SU-DHL-6 (cell line): ENCODE data around the gene DPP9.

Experiments used
- H2AFZ ChIP-seq: fragments of 200-600 bp; sonication (generic); 2 replicates; pipeline ENCODE4 v1.6.1; 2014; ENCODE audit warnings: low read depth, mild to moderate bottlenecking, moderate library complexity, mixed read lengths, antibody characterized with exemption, low read length; ENCODE audit not compliant: severe bottlenecking
- H3F3A ChIP-seq: fragments of 200-600 bp; shearing (Covaris generic); 2 replicates; pipeline ENCODE4 v1.6.0; 2016; ENCODE audit warnings: antibody characterized with exemption, mild to moderate bottlenecking; ENCODE audit not compliant: insufficient read depth
- H3K27ac ChIP-seq: fragments of 200-600 bp; sonication (generic); 2 replicates; pipeline ENCODE4 v1.5.1; 2016; ENCODE audit warnings: low read depth, mild to moderate bottlenecking, low read length, moderate library complexity, mixed read lengths
- H3K27me3 ChIP-seq: fragments of 200-600 bp; sonication (generic), shearing (Covaris generic); 2 replicates; pipeline ENCODE4 v1.6.0; 2014; ENCODE audit warnings: mild to moderate bottlenecking, low read length
- H3K36me3 ChIP-seq: fragments of 200-600 bp; sonication (generic); 2 replicates; pipeline ENCODE4 v1.6.1; 2014; ENCODE audit warnings: mild to moderate bottlenecking, low read length, mixed read lengths
- H3K4me2 ChIP-seq: fragments of 300-600, 200-600 bp; shearing (Covaris generic), sonication (generic); 2 replicates; pipeline ENCODE4 v1.6.0; 2014; ENCODE audit warnings: low read length, low read depth, mild to moderate bottlenecking; ENCODE audit not compliant: poor library complexity, severe bottlenecking
- H3K4me3 ChIP-seq: fragments of 200-600 bp; sonication (generic); 2 replicates; pipeline ENCODE4 v1.5.1; 2014; ENCODE audit warnings: antibody characterized with exemption, low read length, mild to moderate bottlenecking, mixed read lengths; ENCODE audit not compliant: insufficient read depth, poor library complexity, severe bottlenecking
- H3K79me2 ChIP-seq: fragments of 200-600 bp; sonication (generic); 2 replicates; pipeline ENCODE4 v1.6.1; 2014; ENCODE audit warnings: mild to moderate bottlenecking, low read length, moderate library complexity; ENCODE audit not compliant: insufficient read depth
- H3K9ac ChIP-seq: fragments of 200-600 bp; sonication (generic); 2 replicates; pipeline ENCODE4 v1.7.0; 2014; ENCODE audit warnings: mild to moderate bottlenecking, low read length
- H3K9me2 ChIP-seq: fragments of 200-600 bp; sonication (generic); replicated peaks from 2 replicates; pipeline ENCODE4 v1.6.1; 2014; ENCODE audit warnings: low read length; ENCODE audit not compliant: insufficient read depth
- H3K9me3 ChIP-seq: fragments of 200-600 bp; sonication (generic); 2 replicates; pipeline ENCODE4 v1.6.1; 2014; ENCODE audit warnings: low read length, mixed read lengths; ENCODE audit not compliant: insufficient read depth
- H4K20me1 ChIP-seq: fragments of 200-600 bp; sonication (generic); 2 replicates; pipeline ENCODE4 v1.6.1; 2014; ENCODE audit warnings: low read depth, mild to moderate bottlenecking, antibody characterized with exemption, low read length, moderate library complexity, mixed read lengths
- EZH2phosphoT487 ChIP-seq: fragments of 200-600 bp; sonication (generic), shearing (Covaris generic); conservative IDR thresholded peaks from 2 replicates; pipeline ENCODE4 v1.6.1; 2018; ENCODE audit warnings: mild to moderate bottlenecking, antibody characterized with exemption, low read length, moderate library complexity, mixed read lengths
- TF ChIP-seq, protein P1 (sequence below): fragments of 200-600 bp; sonication (generic); IDR thresholded peaks from one replicate; pipeline ENCODE4 v1.5.1; 2017; ENCODE audit warnings: antibody characterized with exemption, mild to moderate bottlenecking, low read length, moderate library complexity; ENCODE audit not compliant: insufficient read depth, poor library complexity, severe bottlenecking

The DPP9 gene

DNA sequence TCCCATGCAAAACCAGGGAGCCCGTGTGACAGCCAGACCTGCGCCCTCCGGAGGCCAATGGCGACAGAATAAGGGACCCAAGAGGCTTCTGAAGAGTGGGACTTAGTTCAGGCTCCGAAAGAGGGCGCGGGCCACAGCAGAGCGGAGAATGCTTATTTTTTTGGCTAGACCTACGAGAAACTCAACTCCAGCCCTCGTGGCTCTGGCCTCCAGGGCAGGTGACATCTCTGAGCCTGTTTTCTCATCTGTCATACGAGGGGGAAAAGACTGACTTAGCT lies 23.0 kb downstream of the DPP9 start:
- H3K4me3 ChIP-seq = no peak overlapping the region
- no peak overlapping the region for H3K9ac ChIP-seq
- no peak overlapping the region for H3K4me2 ChIP-seq
- H3K9me3 ChIP-seq = no peaks in the 10 kb centered on the region
- no peak overlapping the region for H2AFZ ChIP-seq
- no peaks in the 10 kb centered on the region for H3F3A ChIP-seq
- no peaks in the 10 kb centered on the region for H3K9me2 ChIP-seq
- no peaks in the 10 kb centered on the region for H3K27me3 ChIP-seq
- H3K27ac ChIP-seq = no peak overlapping the region
- H4K20me1 ChIP-seq = no peaks in the 10 kb centered on the region
- no peaks in the 10 kb centered on the region for H3K79me2 ChIP-seq
- TF ChIP-seq, protein P1, sequence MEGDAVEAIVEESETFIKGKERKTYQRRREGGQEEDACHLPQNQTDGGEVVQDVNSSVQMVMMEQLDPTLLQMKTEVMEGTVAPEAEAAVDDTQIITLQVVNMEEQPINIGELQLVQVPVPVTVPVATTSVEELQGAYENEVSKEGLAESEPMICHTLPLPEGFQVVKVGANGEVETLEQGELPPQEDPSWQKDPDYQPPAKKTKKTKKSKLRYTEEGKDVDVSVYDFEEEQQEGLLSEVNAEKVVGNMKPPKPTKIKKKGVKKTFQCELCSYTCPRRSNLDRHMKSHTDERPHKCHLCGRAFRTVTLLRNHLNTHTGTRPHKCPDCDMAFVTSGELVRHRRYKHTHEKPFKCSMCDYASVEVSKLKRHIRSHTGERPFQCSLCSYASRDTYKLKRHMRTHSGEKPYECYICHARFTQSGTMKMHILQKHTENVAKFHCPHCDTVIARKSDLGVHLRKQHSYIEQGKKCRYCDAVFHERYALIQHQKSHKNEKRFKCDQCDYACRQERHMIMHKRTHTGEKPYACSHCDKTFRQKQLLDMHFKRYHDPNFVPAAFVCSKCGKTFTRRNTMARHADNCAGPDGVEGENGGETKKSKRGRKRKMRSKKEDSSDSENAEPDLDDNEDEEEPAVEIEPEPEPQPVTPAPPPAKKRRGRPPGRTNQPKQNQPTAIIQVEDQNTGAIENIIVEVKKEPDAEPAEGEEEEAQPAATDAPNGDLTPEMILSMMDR = no peak
- TF ChIP-seq EZH2phosphoT487 = no peak
- no peaks in the 10 kb centered on the region for H3K36me3 ChIP-seq

DNA sequence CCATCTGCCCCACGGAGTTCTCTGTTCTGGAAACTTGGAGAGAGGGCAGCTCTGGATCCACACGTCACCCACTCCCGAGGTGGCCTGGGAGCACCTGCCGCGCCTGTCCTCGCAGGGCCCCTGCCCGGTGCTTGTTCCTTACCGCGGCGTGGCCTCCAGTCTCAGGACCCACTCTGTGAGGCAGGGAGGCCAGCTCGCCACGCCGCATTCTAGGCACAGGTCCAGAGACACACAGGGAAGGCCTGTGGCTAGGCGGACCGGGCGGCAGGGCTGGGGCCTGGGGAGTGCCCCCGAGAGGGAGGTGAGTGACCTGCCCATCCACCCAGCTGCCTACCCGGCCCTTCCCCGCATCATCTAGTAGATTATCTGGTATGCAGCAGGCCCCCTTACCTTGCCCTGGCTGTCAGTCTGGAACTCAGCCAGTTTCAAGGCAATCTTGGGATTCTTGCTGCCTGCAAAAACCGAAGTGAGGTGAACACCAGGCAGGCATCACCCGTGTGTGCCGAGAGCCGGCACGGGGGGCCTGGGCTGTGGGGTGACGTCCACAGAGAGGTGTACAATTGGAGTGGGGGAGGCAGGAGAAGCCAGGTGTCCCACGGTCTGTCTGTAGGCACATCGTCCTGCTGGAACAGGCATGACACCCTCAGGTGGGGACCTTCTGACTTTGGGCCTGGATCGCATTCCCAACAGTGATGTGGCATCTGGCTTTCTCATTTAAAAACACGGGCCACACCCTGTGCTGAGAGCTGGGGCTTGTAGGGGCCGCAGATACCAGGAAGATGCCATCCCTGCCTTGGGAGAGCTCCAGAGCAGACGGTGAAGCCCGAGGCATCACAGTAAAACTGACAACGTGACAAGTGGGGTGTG lies 23.6 kb downstream of the DPP9 start:
- H3K27me3 ChIP-seq = no peaks in the 10 kb centered on the region
- no peak overlapping the region for H2AFZ ChIP-seq
- no peaks in the 10 kb centered on the region for H3K79me2 ChIP-seq
- H3K36me3 ChIP-seq = no peaks in the 10 kb centered on the region
- no peak for TF ChIP-seq EZH2phosphoT487
- TF ChIP-seq, protein P1 = no peak
- H3K27ac ChIP-seq = no peak overlapping the region
- H3F3A ChIP-seq = no peaks in the 10 kb centered on the region
- H4K20me1 ChIP-seq = no peaks in the 10 kb centered on the region
- no peak overlapping the region for H3K9ac ChIP-seq
- H3K4me3 ChIP-seq = no peak overlapping the region
- no peaks in the 10 kb centered on the region for H3K9me2 ChIP-seq
- H3K9me3 ChIP-seq = no peaks in the 10 kb centered on the region
- no peak overlapping the region for H3K4me2 ChIP-seq

DNA sequence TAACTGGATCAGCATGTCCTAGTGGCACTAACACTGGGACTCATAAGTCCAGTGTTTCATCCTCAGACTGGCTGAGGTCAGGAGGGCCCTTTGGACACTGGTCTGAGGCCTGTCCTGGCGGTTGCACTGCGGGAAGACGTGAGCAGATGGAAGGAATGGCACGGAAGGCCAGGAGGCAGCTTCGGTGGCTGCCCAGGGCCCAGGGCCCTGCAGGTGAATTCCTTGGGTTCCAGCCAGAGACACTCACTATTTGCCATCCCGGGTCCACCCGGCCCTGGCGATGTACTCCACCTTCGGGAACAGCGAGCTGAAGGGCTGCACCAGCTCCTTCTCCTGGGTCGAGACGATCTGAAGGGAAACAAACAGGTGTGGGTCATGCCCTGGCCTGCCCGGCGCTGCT lies 26.3 kb downstream of the DPP9 start:
- no peak for TF ChIP-seq EZH2phosphoT487
- TF ChIP-seq, protein P1 = no peak
- Histone ChIP-seq H3F3A (no peaks in the 10 kb centered on the region), H3K4me2 (no peak overlapping the region), H3K36me3 (no peaks in the 10 kb centered on the region), H4K20me1 (no peaks in the 10 kb centered on the region), H3K27ac (no peak overlapping the region), H3K4me3 (no peak overlapping the region), H2AFZ (no peak overlapping the region), H3K9me2 (no peaks in the 10 kb centered on the region), H3K27me3 (no peaks in the 10 kb centered on the region), H3K9ac (no peak overlapping the region), H3K79me2 (no peaks in the 10 kb centered on the region), H3K9me3 (no peaks in the 10 kb centered on the region)
